Mammary epithelial cell (primary cell): ENCODE results near the gene ARHGAP45.

Experiments used
- CTCF ChIP-seq, 2 donors: IDR thresholded peaks in 1 of 2; conservative IDR thresholded peaks in 1 of 2; 2 replicates each; pipeline ENCODE4 v1.5.1; 2011 to 2012; ENCODE audit warnings: inconsistent platforms in 2 of 2, low read length in 2 of 2, mild to moderate bottlenecking in 2 of 2, control low read depth in 1 of 2, low read depth in 1 of 2; ENCODE audit not compliant: insufficient read depth in 1 of 2; ENCODE audit errors: extremely low read depth in 1 of 2
- EZH2 ChIP-seq: IDR thresholded peaks from 2 replicates; pipeline ENCODE4 v1.6.1; 2012; ENCODE audit warnings: low read length, inconsistent platforms, borderline replicate concordance

DNA sequence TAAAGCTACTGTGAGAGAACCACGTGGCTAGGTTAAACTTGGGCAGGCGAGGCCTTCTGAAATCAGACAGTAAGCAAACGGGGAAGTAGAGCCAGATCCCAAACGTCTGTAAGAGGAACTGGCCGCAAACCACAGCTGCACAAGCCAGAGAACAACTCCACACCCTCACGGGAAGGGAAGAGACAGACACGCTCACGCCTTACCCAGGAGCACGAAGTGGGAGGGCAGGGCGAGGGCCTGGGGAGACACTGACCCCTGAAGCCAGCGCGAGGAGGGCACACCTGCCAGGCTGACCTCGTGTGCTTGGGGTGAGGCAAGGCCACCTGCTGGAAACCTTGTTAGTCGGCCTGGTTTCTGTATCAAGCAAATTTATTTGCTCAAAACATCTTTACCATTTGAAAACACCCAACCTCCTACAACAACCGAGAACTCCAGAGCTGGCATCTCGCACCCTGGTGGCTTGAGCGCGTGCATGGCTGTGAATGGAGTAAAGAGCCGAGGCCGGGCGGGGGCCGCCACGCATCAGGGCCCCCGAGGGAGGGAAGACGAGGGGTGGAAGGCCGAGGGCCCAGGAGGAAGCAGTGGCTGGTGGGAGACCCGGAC lies 20.9 kb downstream of the ARHGAP45 start:
- TF ChIP-seq CTCF (conservative IDR thresholded peaks at IDR 0.05 in 1 of 2, IDR thresholded peaks at IDR 0.05 in 1 of 2; ENCODE audit: extremely low read depth in 1 of 2, insufficient read depth in 1 of 2, low read depth in 1 of 2, low read length in 2 of 2) (no peak), EZH2 (no peak)
